ENCODE data around the gene ACVR1. TPM values are rescaled to one million over a fixed set of nuclear protein-coding genes. Genes with fewer than 3 reads are reported as not detected.

ACVR1 gene
- total RNA-seq, 1 donor from 2014 or later = 22.4 TPM

DNA sequence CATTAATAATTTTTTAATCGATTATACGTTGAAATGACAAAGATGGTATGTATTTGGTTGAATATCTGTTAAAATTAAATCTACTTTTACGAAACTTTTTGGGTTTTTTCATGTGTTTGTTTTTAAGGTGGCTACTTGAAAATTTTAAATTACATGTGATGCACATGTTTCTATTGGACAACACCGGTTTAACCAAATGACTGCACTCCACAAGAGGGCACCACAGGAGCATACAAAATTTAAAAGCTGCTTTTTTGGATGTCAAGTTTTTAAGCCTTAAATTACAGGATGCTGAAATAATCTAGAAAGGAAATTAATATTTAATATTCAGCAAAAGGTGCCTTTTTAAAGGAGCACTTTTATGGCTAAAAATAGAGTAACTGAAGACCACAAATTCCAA is 98.7 kb downstream of the ACVR1 start:
- no peaks in the 10 kb centered on the region for H3K27me3 ChIP-seq (ENCODE audit: control insufficient read depth, insufficient read depth, low read length)
- no peak for DNase-seq (ENCODE audit: low read depth)
- no peaks in the 10 kb centered on the region for H3K36me3 ChIP-seq (ENCODE audit: control insufficient read depth, insufficient read depth, low read length)
- no peak overlapping the region for H3K4me3 ChIP-seq (ENCODE audit: low read depth, low read length)
- TF ChIP-seq, protein P1, sequence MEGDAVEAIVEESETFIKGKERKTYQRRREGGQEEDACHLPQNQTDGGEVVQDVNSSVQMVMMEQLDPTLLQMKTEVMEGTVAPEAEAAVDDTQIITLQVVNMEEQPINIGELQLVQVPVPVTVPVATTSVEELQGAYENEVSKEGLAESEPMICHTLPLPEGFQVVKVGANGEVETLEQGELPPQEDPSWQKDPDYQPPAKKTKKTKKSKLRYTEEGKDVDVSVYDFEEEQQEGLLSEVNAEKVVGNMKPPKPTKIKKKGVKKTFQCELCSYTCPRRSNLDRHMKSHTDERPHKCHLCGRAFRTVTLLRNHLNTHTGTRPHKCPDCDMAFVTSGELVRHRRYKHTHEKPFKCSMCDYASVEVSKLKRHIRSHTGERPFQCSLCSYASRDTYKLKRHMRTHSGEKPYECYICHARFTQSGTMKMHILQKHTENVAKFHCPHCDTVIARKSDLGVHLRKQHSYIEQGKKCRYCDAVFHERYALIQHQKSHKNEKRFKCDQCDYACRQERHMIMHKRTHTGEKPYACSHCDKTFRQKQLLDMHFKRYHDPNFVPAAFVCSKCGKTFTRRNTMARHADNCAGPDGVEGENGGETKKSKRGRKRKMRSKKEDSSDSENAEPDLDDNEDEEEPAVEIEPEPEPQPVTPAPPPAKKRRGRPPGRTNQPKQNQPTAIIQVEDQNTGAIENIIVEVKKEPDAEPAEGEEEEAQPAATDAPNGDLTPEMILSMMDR (IDR thresholded peaks at IDR 0.05; ENCODE audit: insufficient read depth, low read length, poor library complexity, severe bottlenecking) = peak; percentile 48

DNA sequence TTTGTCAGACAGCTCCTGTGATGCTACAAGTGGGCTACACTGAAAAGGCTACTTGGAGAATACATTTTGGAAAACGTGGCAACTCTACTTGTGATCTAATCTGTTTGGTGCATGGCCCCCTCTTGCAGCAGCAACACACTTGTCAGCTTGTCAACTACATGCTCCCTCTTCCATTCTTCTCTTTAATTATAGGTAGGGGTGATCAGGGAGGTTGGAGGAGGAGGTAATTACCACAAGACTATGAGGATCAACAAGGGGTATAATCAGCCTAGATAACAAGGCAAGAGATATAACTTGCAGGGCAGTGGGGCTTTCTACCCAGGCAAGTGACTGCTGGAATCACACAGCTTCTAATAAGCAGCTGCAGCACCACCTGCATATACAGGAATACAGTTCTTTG is 104.9 kb downstream of the ACVR1 start:
- peaks cover 1% of the 10 kb centered on the region for H3K36me3 ChIP-seq (ENCODE audit: control insufficient read depth, insufficient read depth, low read length)
- no peak for DNase-seq (ENCODE audit: low read depth)
- TF ChIP-seq, protein P1 (IDR thresholded peaks at IDR 0.05; ENCODE audit: insufficient read depth, low read length, poor library complexity, severe bottlenecking) = no peak
- no peak overlapping the region for H3K4me3 ChIP-seq (ENCODE audit: low read depth, low read length)
- H3K27me3 ChIP-seq (ENCODE audit: control insufficient read depth, insufficient read depth, low read length) = no peaks in the 10 kb centered on the region

DNA sequence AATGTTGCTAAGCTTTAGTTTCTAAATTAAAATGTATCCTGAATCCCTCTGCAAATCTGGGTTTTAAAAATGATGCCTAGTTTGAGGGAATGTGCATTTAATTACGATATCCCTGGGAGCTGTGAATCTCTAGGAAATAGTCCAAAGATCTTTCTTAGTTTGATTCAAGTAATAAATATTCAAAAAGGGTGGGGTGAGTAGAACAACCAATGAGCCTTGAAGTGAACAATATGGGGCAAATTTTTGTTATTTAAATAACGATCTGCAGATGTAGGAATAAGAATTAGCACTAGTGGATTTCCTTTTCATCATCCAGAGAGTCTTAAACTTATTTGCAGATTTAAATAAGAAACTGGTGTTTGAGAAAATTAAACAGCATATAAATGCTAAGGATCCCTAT is 106.3 kb downstream of the ACVR1 start:
- H3K4me3 ChIP-seq (ENCODE audit: low read depth, low read length) = no peak overlapping the region
- DNase-seq (ENCODE audit: low read depth) = no peak
- TF ChIP-seq, protein P1 (IDR thresholded peaks at IDR 0.05; ENCODE audit: insufficient read depth, low read length, poor library complexity, severe bottlenecking) = no peak
- peaks cover 1% of the 10 kb centered on the region for H3K36me3 ChIP-seq (ENCODE audit: control insufficient read depth, insufficient read depth, low read length)
- H3K27me3 ChIP-seq (ENCODE audit: control insufficient read depth, insufficient read depth, low read length) = no peaks in the 10 kb centered on the region

DNA sequence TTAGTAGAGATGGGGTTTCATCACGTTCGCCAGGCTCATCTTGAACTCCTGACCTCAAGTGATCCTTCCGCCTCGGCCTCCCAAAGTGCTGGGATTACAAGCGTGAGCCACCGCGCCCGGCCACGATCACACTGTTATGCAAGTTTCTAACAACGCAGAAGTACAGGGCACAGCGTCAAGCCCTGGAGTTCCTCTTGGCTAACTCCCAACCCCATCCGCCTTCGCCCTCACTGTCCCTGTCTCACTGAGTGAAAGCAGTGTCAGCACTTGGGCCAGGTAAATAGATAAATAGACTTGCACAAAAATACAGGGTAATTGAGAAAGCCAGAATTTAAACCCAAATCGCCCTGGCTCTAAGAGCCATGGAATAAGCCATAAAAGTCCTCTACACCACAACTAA is 111.7 kb downstream of the ACVR1 start:
- DNase-seq (ENCODE audit: low read depth) = no peak
- Histone ChIP-seq H3K4me3 (ENCODE audit: low read depth, low read length) (no peak overlapping the region), H3K36me3 (ENCODE audit: control insufficient read depth, insufficient read depth, low read length) (no peaks in the 10 kb centered on the region), H3K27me3 (ENCODE audit: control insufficient read depth, insufficient read depth, low read length) (no peaks in the 10 kb centered on the region)
- TF ChIP-seq, protein P1 (IDR thresholded peaks at IDR 0.05; ENCODE audit: insufficient read depth, low read length, poor library complexity, severe bottlenecking) = no peak

DNA sequence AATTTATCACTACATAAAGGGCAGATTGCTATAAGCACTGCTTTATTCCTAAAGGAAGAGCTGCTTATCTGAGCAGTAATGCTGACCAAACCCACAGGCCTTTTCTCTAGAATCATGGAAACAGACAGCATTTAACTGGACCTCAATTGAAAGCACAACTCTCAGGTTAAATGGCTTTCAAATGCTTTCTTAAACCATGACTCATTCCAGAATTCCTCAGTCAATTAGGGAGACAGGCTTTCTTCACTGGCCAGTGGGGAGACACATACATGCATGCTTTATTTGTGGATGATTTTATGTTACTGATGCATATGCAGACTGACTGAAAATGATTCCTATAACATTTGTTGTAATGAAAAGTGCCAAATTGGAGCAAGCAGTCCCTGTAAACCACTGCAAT is 114.6 kb downstream of the ACVR1 start:
- DNase-seq (ENCODE audit: low read depth) = no peak
- no peaks in the 10 kb centered on the region for H3K36me3 ChIP-seq (ENCODE audit: control insufficient read depth, insufficient read depth, low read length)
- no peak overlapping the region for H3K4me3 ChIP-seq (ENCODE audit: low read depth, low read length)
- TF ChIP-seq, protein P1 (IDR thresholded peaks at IDR 0.05; ENCODE audit: insufficient read depth, low read length, poor library complexity, severe bottlenecking) = no peak
- no peaks in the 10 kb centered on the region for H3K27me3 ChIP-seq (ENCODE audit: control insufficient read depth, insufficient read depth, low read length)

DNA sequence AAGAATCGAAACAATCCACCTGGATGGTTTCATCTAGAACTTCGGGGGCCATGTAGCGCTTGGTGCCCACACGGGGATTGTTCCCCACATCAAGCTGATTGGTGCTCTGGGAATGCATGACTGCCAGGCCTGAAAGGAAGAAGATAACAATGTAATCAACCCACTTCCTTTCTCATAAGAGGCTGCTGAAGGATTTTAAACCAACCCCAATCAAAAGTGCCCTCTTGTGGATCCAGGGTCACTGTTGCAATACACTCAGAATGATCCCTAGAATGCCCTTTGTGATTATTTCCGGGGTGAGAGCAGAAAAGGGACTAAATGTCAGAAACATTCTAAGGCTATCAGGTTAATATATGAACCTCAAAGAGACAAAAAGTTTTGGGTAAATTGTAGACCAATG is 115.2 kb downstream of the ACVR1 start:
- Histone ChIP-seq H3K27me3 (ENCODE audit: control insufficient read depth, insufficient read depth, low read length) (no peaks in the 10 kb centered on the region), H3K4me3 (ENCODE audit: low read depth, low read length) (no peak overlapping the region), H3K36me3 (ENCODE audit: control insufficient read depth, insufficient read depth, low read length) (no peaks in the 10 kb centered on the region)
- no peak for DNase-seq (ENCODE audit: low read depth)
- TF ChIP-seq, protein P1 (IDR thresholded peaks at IDR 0.05; ENCODE audit: insufficient read depth, low read length, poor library complexity, severe bottlenecking) = no peak

All from kidney epithelial cell (primary cell).